Type B pancreatic cell (in vitro differentiated cells): ENCODE results near the gene FAM180A. TPM values are rescaled to one million over a fixed set of nuclear protein-coding genes. Genes with fewer than 3 reads are reported as not detected.
"Not testable (repeated sequence)": the region's sequence is repeated elsewhere in the genome, so short reads cannot be mapped to it uniquely, and the experiment has no call there.

ENCODE experiments used
- DNase-seq: peaks from one replicate; pipeline ENCODE4 v3.0.0; 2021; ENCODE audit warnings: mixed read lengths; ENCODE audit not compliant: unreplicated experiment; ENCODE audit errors: extremely low spot score
- H3K27ac Mint-ChIP-seq: 2 replicates; pipeline ENCODE4 v1.8.0; 2021; ENCODE audit warnings: mild to moderate bottlenecking, mixed read lengths
- H3K27me3 Mint-ChIP-seq: 2 replicates; pipeline ENCODE4 v1.8.0; 2021; ENCODE audit warnings: mixed read lengths
- H3K36me3 Mint-ChIP-seq: 2 replicates; pipeline ENCODE4 v1.8.0; 2021; ENCODE audit warnings: mixed read lengths
- H3K4me1 Mint-ChIP-seq: one replicate; pipeline ENCODE4 v1.8.0; 2021; ENCODE audit warnings: mixed read lengths; ENCODE audit not compliant: unreplicated experiment
- H3K4me3 Mint-ChIP-seq: 2 replicates; pipeline ENCODE4 v1.8.0; 2021; ENCODE audit warnings: mild to moderate bottlenecking, mixed read lengths
- H3K9me3 Mint-ChIP-seq: 2 replicates; pipeline ENCODE4 v1.8.0; 2021; ENCODE audit warnings: mixed read lengths
- total RNA-seq: library from RNA; stranded (reverse); gene quantifications from 2 replicates; pipeline ENCODE4 v1.2.1, GENCODE V29; 2021; ENCODE audit warnings: low replicate concordance
- TF ChIP-seq, protein P1 (sequence below): fragments of 200-600 bp; sonication (generic); conservative IDR thresholded peaks from 2 replicates; pipeline ENCODE4 v1.5.0; 2021; ENCODE audit warnings: antibody characterized with exemption, mild to moderate bottlenecking

FAM180A gene
- total RNA-seq, 1 donor from 2014 or later, result not detected

DNA sequence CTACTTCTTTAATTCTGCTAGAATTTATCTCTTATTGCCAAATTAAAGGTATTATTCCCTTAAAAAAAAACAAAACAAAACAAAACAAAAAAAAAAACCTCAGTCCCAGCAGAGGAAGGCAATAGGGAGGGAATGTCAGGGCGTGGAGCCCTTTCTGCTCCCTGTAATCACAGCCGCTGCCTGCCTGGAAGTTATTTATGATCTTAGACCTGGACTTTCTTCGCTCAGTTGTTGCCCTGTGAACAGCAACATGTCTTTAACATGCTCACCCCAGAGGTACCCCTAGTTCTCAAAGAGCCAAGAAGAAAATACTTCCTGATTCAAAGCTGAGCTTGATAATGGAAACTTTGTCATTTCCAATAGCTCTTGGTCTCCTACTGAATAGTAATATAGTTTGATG lies 7.7 kb downstream of the FAM180A start:
- TF ChIP-seq, protein P1, sequence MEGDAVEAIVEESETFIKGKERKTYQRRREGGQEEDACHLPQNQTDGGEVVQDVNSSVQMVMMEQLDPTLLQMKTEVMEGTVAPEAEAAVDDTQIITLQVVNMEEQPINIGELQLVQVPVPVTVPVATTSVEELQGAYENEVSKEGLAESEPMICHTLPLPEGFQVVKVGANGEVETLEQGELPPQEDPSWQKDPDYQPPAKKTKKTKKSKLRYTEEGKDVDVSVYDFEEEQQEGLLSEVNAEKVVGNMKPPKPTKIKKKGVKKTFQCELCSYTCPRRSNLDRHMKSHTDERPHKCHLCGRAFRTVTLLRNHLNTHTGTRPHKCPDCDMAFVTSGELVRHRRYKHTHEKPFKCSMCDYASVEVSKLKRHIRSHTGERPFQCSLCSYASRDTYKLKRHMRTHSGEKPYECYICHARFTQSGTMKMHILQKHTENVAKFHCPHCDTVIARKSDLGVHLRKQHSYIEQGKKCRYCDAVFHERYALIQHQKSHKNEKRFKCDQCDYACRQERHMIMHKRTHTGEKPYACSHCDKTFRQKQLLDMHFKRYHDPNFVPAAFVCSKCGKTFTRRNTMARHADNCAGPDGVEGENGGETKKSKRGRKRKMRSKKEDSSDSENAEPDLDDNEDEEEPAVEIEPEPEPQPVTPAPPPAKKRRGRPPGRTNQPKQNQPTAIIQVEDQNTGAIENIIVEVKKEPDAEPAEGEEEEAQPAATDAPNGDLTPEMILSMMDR, result no peak
- H3K4me3 Mint-ChIP-seq, result no peak overlapping the region
- H3K27me3 Mint-ChIP-seq, result no peaks in the 10 kb centered on the region
- peak overlapping the region; percentile 66 for H3K27ac Mint-ChIP-seq
- H3K36me3 Mint-ChIP-seq, result no peaks in the 10 kb centered on the region
- DNase-seq, result no peak
- H3K4me1 Mint-ChIP-seq, result peaks cover 8% of the 10 kb centered on the region
- no peaks in the 10 kb centered on the region for H3K9me3 Mint-ChIP-seq

DNA sequence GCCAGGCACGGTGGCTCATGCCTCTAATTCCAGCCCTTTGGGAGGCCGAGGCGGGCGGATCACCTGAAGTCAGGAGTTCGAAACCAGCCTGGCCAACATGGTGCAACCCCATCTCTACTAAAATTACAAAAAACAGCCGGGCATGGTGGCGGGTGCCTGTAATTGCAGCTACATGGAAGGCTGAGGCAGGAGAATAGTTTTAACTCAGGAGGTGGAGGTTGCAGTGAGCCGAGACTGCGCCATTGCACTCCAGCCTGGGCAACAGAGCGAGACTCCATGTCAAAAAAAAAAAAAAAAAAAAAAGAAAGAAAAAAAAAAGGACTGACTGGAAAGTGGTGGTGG lies 11.3 kb downstream of the FAM180A start:
- not testable (repeated sequence) for DNase-seq, H3K4me1 Mint-ChIP-seq, H3K27ac Mint-ChIP-seq, H3K4me3 Mint-ChIP-seq, H3K27me3 Mint-ChIP-seq, H3K36me3 Mint-ChIP-seq, H3K9me3 Mint-ChIP-seq
- TF ChIP-seq, protein P1, result peak; percentile 27

DNA sequence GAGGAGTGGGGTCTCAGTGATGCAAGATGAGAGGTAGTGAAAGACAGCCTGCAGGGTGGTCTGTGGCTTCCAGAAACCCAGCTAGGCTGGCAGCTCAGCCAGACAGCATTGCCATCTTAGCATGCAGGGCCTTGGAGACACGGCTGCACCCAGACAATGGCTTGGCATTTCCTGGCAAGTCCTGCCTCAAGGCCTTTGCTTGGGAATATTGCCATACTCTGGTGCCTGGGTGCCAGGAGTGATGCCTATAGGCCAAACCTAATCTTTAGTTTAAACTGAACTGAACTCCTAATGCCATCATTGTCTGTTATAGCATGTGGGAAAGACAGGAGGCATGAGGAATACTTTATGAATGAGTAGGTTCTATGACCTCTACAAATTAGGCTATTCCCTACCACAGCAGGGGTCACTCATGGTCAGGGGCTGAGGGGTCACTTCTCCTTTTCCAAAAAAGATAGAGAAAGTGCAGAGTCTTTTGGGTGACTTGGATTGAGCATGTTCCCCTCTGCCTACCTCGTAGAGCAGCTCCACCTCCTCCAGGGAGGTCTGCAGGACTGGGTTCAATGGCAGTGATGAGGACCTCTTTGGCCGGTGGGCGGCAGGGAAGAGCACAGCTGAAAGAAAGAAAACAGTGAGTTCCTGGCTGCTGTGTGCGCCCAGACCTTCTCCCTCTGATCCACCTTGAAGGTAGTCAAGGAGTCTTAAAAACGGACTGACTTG lies 11.9 kb downstream of the FAM180A start:
- Mint-ChIP-seq H3K36me3 (no peaks in the 10 kb centered on the region), H3K4me1 (no peaks in the 10 kb centered on the region), H3K9me3 (no peaks in the 10 kb centered on the region), H3K4me3 (no peak overlapping the region), H3K27me3 (no peaks in the 10 kb centered on the region), H3K27ac (no peak overlapping the region)
- no peak for DNase-seq
- TF ChIP-seq, protein P1, result no peak

DNA sequence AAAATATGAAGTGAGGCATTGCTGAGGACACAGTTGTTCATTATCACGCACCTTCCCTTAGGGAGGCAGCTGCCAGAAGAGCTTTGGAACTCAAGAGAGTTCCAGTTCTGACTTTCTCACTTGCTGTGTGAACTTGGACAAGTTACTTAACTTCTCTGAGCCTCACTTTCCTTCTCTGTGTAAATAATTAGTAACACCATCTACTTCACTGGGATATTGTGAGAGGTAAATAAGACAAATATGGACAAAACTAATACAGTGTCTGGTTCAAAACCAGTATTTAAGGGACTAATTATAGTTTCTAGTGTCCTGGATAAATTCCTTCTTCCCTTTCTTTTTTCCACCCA lies 14.3 kb downstream of the FAM180A start:
- no peaks in the 10 kb centered on the region for H3K9me3 Mint-ChIP-seq
- DNase-seq, result no peak
- TF ChIP-seq, protein P1, result no peak
- no peak overlapping the region for H3K4me3 Mint-ChIP-seq
- H3K36me3 Mint-ChIP-seq, result no peaks in the 10 kb centered on the region
- H3K4me1 Mint-ChIP-seq, result no peaks in the 10 kb centered on the region
- H3K27me3 Mint-ChIP-seq, result no peaks in the 10 kb centered on the region
- no peak overlapping the region for H3K27ac Mint-ChIP-seq

DNA sequence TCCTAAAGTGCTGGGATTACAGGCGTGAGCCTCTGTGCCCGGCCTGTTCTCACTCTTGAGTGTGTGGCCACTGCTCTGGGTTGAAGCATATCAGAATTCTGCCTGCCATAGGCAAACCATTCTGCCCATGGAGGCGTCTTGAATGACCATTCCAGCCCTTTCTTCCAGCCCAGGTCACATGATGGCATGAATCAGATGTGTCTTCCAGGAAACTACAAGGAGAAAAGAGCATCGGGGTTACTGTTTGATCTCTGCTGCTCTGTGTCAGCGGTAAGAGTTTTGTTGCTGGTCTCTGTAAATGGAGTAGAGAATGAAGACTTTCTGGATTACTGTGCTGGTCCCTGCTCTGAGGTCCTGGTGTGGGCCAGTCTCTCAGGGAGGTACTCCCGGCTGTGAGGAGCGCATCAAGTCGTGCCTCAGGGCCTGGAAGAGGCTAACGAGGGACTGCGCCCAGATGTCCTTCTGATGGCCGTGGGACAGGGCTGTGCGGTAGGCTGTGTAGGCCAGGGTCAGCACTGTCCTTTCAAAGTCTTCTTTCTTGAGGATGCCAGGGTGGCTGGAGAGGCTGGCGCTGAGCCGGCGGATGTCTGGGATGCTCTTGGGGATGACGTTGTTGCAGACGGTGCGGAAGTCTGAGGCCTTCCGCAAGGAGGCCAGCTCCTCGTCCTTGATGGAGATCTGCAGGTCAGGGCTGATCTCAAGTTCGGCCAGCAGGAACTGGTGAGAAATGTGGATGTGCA lies 14.8 kb downstream of the FAM180A start:
- TF ChIP-seq, protein P1, result no peak

More for the DNA sequence above, 14.8 kb downstream of the FAM180A start:
- Mint-ChIP-seq H3K4me1 (peaks cover 4% of the 10 kb centered on the region), H3K4me3 (no peak overlapping the region), H3K36me3 (no peaks in the 10 kb centered on the region), H3K27me3 (no peaks in the 10 kb centered on the region), H3K27ac (no peak overlapping the region), H3K9me3 (no peaks in the 10 kb centered on the region)
- no peak for DNase-seq
